ENCODE measurements around the gene AFF2.

The AFF2 gene

DNA sequence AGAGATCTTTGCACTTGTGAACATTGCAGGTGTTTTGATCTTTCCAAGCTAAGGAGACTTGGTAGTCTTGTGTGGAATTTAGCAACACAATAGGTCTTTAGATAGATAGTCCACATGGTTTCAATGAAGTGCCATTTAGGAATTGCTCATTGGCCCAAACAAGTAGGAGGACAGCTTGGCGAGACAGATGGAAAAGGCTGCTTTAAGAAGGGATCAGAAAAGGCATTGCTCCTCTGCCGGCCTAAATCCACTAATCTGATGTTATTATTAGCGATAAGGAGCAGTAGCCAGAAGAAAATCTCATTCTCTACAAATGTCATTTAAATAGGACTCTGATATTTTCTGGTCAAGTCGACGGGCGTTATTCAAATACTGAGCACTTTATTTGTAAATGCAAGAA lies 99.7 kb downstream of the AFF2 start:
- in situ Hi-C loops (cut with HindIII; ENCODE audit: low sequenced_read_pairs), result no loop called here
- DNase-seq (ENCODE audit: low read depth, low spot score), result no peak
- H3K4me3 ChIP-seq (ENCODE audit: low read depth, low read length), result no peak overlapping the region
- no peak for TF ChIP-seq CTCF (IDR thresholded peaks at IDR 0.05; ENCODE audit: low read depth, low read length)

GRCh38 chrX:148600581-148600980 lies 100.2 kb downstream of the AFF2 start:
- no peak for DNase-seq (ENCODE audit: low read depth, low spot score)
- no peak for TF ChIP-seq CTCF (IDR thresholded peaks at IDR 0.05; ENCODE audit: low read depth, low read length)
- in situ Hi-C loops (cut with HindIII; ENCODE audit: low sequenced_read_pairs), result no loop called here
- H3K4me3 ChIP-seq (ENCODE audit: low read depth, low read length), result no peak overlapping the region

DNA sequence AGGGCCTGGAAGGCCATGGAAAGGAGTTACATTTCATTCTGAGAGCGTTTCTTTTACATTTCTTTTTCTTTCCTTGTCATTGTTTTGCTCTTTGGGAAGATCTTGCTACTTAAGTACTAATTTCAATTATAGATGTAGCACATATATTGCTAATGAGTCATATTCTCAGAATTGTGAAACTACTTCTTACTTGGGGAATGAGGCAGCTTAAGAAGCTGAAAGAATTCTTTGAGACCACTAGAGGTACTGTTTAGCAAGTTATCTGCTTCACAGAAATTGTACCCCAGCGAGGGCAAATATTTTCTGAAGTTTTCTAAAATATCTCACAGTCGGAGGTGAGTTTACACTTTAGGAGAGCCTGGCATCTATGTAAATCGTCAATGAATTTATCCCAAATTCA lies 100.6 kb downstream of the AFF2 start:
- TF ChIP-seq CTCF (IDR thresholded peaks at IDR 0.05; ENCODE audit: low read depth, low read length), result no peak
- no peak overlapping the region for H3K4me3 ChIP-seq (ENCODE audit: low read depth, low read length)
- DNase-seq (ENCODE audit: low read depth, low spot score), result peak; percentile 25
- in situ Hi-C loops (cut with HindIII; ENCODE audit: low sequenced_read_pairs), result no loop called here

DNA sequence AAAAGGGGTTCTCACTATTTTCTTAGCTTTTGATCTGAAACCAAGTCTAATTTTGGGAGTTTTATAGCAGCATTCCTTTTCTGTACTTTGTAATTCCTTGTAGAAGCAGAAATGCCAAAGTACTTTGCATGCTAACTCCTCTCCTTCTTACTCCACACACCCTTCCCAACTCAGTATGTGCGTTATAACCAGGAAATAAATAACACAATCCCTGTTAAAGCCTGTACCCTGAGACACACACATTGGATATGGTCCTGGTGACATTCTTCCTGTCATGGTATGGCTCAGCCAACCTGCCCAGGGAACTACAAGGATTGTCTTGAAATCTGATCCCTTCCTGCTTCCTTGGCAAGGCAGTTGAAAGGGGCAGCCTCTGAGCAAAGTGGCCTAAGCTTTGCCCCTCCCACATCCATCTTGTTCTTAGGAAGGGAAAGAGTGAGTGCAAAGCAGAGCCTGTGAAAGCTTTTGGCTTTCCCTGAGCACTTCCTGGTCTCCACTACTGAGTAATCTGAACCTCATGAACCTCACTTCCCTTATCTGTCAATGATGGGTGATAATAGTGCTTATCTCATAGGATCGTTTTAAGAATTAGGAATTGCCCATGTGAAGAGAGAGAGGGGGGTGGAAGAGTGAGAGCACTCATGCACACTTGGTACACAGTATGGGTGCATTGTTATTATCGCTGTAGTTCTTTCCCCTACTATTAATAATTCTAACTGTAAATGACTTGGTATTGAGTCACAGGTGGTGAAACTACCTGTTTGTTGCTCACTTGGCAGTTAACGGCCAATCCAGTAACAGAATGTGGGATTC lies 109.3 kb downstream of the AFF2 start:
- no peak overlapping the region for H3K4me3 ChIP-seq (ENCODE audit: low read depth, low read length)
- TF ChIP-seq CTCF (IDR thresholded peaks at IDR 0.05; ENCODE audit: low read depth, low read length), result no peak
- in situ Hi-C loops (cut with HindIII; ENCODE audit: low sequenced_read_pairs), result no loop called here
- DNase-seq (ENCODE audit: low read depth, low spot score), result no peak

- in situ Hi-C loops (cut with HindIII; ENCODE audit: low sequenced_read_pairs), result no loop called here
- DNase-seq (ENCODE audit: low read depth, low spot score), result no peak
Observed at GRCh38 chrX:148610328-148610698, 109.9 kb downstream of the AFF2 start.

DNA sequence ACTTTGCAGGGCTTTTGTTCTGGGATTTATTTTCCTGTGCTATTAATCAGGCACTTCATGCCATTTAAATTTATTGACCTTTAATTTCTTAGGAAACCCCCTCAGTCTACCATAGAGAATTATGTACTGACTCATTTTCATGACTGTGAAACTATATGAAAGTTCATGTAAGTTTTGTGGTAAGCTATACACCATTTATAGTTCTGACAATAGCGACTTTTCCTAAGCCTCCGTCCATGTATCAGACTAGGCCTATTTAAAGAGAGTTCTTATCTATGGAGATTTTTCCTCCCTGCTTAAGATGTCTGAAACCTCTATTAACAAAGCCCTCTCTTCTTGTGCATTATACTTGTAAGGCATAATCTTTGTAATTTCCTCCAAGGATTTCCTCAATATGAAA lies 111.6 kb downstream of the AFF2 start:
- no peak for DNase-seq (ENCODE audit: low read depth, low spot score)
- no peak overlapping the region for H3K4me3 ChIP-seq (ENCODE audit: low read depth, low read length)
- no peak for TF ChIP-seq CTCF (IDR thresholded peaks at IDR 0.05; ENCODE audit: low read depth, low read length)
- in situ Hi-C loops (cut with HindIII; ENCODE audit: low sequenced_read_pairs), result no loop called here

More at GRCh38 chrX:148610328-148610698, 109.9 kb downstream of the AFF2 start:
- no peak overlapping the region for H3K4me3 ChIP-seq (ENCODE audit: low read depth, low read length)
- no peak for TF ChIP-seq CTCF (IDR thresholded peaks at IDR 0.05; ENCODE audit: low read depth, low read length)
